Measurements from ENCODE around the gene RPS14. TPM values are rescaled to one million over a fixed set of nuclear protein-coding genes. Genes with fewer than 3 reads are reported as not detected.
A peak's percentile ranks its signal among the peaks of the same experiment; 100 is the strongest.
"Not testable (repeated sequence)": the region's sequence is repeated elsewhere in the genome, so short reads cannot be mapped to it uniquely, and the experiment has no call there.

Gene RPS14
- total and polyA plus RNA-seq, 9 donors: 2,234 to 9,295 (median 4,211) TPM

GRCh38 chr5:150458802-150459557 lies 9.4 kb upstream of the RPS14 start:
- Histone ChIP-seq H3K9me3 (no peaks in the 10 kb centered on the region), H3K36me3 (no peaks in the 10 kb centered on the region), H3K27me3 (no peaks in the 10 kb centered on the region), H3K4me1 (ENCODE audit: insufficient read depth) (peaks cover 6% of the 10 kb centered on the region), H3K27ac (no peak overlapping the region), H3K4me3 (no peak overlapping the region)
- 17 to 21% (median 18%) methylated on average over 35 to 36 of the region's 36 CpGs for WGBS, 3 donors
- TF ChIP-seq CTCF (IDR thresholded peaks at IDR 0.05) (peak; percentile 76 to 94 (median 86)), EP300 (IDR thresholded peaks at IDR 0.05) (no peak), POLR2A (IDR thresholded peaks at IDR 0.05) (no peak)
- DNase-seq: peak; percentile 73 to 92 (median 86)
- intact Hi-C loops (cut with DNase I): loop anchor here in 3 of 4 donors (5.0 to 10.0 kb wide), 4 partner anchors 63 to 386 kb away; partner anchors contain the start of gene IRGM (in 2 of the 3)

- 87 to 92% (median 91%) methylated on average over 16 of the region's 16 CpGs for WGBS, 3 donors
- DNase-seq: peak in 1 of 5 donors; percentile 40
- intact Hi-C loops (cut with DNase I): loop anchor here in 3 of 4 donors (5.0 to 10.0 kb wide), 4 partner anchors 65 to 387 kb away; partner anchors contain the start of gene IRGM (in 2 of the 3)
- TF ChIP-seq CTCF (IDR thresholded peaks at IDR 0.05): no peak
- no peak for TF ChIP-seq EP300 (IDR thresholded peaks at IDR 0.05)
- H3K27me3 ChIP-seq: no peaks in the 10 kb centered on the region
- no peak overlapping the region for H3K27ac ChIP-seq
- no peaks in the 10 kb centered on the region for H3K36me3 ChIP-seq
- peaks cover 2% of the 10 kb centered on the region for H3K4me1 ChIP-seq (ENCODE audit: insufficient read depth)
- H3K4me3 ChIP-seq: no peak overlapping the region
- H3K9me3 ChIP-seq: no peaks in the 10 kb centered on the region
Observed at GRCh38 chr5:150457562-150458240, 8.2 kb upstream of the RPS14 start.

- DNase-seq: no peak
- H3K9me3 ChIP-seq: no peaks in the 10 kb centered on the region
- TF ChIP-seq POLR2A (IDR thresholded peaks at IDR 0.05): no peak
- TF ChIP-seq EP300 (IDR thresholded peaks at IDR 0.05): no peak
- no peak for TF ChIP-seq CTCF (IDR thresholded peaks at IDR 0.05)
- no peaks in the 10 kb centered on the region for H3K36me3 ChIP-seq
- no peaks in the 10 kb centered on the region for H3K27me3 ChIP-seq
- H3K4me3 ChIP-seq: no peak overlapping the region
- 72 to 77% (median 74%) methylated on average over 6 of the region's 6 CpGs for WGBS, 3 donors
- H3K27ac ChIP-seq: no peak overlapping the region
- intact Hi-C loops (cut with DNase I): loop anchor here in 3 of 4 donors (5.0 to 10.0 kb wide), 4 partner anchors 65 to 388 kb away; partner anchors contain the start of gene IRGM (in 2 of the 3)
- peaks cover 2% of the 10 kb centered on the region for H3K4me1 ChIP-seq (ENCODE audit: insufficient read depth)
Observed at GRCh38 chr5:150457121-150457520, 7.6 kb upstream of the RPS14 start.

- Histone ChIP-seq H3K36me3 (no peaks in the 10 kb centered on the region), H3K4me3 (no peak overlapping the region), H3K9me3 (no peaks in the 10 kb centered on the region), H3K27me3 (no peaks in the 10 kb centered on the region), H3K4me1 (ENCODE audit: insufficient read depth) (no peaks in the 10 kb centered on the region), H3K27ac (no peak overlapping the region)
- intact Hi-C loops (cut with DNase I): loop anchor here in 3 of 4 donors (5.0 to 10.0 kb wide), 4 partner anchors 68 to 390 kb away; partner anchors contain the start of gene IRGM (in 2 of the 3)
- TF ChIP-seq EP300 (IDR thresholded peaks at IDR 0.05): no peak
- TF ChIP-seq CTCF (IDR thresholded peaks at IDR 0.05): no peak
- DNase-seq: no peak
- 77 to 83% (median 79%) methylated on average over 9 of the region's 9 CpGs for WGBS, 3 donors
Observed at GRCh38 chr5:150454492-150455229, 5.1 kb upstream of the RPS14 start.

GRCh38 chr5:150454027-150454426 lies 4.5 kb upstream of the RPS14 start:
- H3K9me3 ChIP-seq; H3K4me1 ChIP-seq (ENCODE audit: insufficient read depth); DNase-seq; H3K27ac ChIP-seq; H3K27me3 ChIP-seq; H3K36me3 ChIP-seq; H3K4me3 ChIP-seq: not testable (repeated sequence)
- intact Hi-C loops (cut with DNase I): loop anchor here in 2 of 4 donors (10.0 kb wide), 1 partner anchor 391 kb away; the partner anchor contains the start of gene IRGM (in 2 of the 2)
- WGBS, 3 donors: 62 to 64% (median 62%) methylated on average over 8 of the region's 8 CpGs
